Measurements from ENCODE around the gene RPS6KA2.
"Not testable (repeated sequence)": the region's sequence is repeated elsewhere in the genome, so short reads cannot be mapped to it uniquely, and the experiment has no call there.

Gene RPS6KA2

DNA sequence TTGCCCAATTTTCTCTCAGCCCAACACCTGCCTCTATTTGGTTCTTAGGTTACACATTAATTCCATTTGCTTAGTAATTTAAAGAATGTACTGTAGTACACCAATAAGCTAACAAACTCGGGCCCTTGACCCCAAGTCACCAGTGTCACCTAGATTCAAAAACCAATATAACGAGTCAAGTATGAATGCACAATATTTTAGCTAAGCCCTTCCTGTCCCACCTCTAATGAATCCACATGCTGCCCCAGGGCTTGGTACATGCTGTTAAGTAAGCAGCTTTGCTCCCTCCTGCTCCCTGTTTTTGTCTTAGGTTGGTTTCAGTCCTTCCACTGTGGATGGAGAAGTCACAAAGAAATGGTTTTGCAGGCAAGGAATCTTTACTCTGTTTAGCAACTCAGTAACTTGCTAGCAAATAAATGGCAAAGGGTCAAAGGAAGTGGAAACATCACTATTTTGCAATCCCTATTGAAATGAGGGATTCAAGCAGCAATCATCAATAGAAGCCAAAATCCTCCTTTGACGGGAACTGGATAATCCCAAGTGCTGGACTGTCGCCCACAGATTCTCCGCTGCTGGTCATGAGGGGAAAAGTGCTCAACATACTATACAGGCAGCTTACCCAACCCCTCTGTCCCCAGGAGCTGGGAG lies 239.3 kb downstream of the RPS6KA2 start:
- TF ChIP-seq, protein P1, sequence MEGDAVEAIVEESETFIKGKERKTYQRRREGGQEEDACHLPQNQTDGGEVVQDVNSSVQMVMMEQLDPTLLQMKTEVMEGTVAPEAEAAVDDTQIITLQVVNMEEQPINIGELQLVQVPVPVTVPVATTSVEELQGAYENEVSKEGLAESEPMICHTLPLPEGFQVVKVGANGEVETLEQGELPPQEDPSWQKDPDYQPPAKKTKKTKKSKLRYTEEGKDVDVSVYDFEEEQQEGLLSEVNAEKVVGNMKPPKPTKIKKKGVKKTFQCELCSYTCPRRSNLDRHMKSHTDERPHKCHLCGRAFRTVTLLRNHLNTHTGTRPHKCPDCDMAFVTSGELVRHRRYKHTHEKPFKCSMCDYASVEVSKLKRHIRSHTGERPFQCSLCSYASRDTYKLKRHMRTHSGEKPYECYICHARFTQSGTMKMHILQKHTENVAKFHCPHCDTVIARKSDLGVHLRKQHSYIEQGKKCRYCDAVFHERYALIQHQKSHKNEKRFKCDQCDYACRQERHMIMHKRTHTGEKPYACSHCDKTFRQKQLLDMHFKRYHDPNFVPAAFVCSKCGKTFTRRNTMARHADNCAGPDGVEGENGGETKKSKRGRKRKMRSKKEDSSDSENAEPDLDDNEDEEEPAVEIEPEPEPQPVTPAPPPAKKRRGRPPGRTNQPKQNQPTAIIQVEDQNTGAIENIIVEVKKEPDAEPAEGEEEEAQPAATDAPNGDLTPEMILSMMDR (IDR thresholded peaks at IDR 0.05; ENCODE audit: low read depth, low read length, missing control alignments), result no peak
- Histone ChIP-seq H3K27ac (no peak overlapping the region), H3K36me3 (replicated peaks) (no peaks in the 10 kb centered on the region), H3K27me3 (replicated peaks) (no peaks in the 10 kb centered on the region), H3K4me3 (ENCODE audit: low read depth, low read length) (no peak overlapping the region)
- in situ Hi-C loops (cut with HindIII; ENCODE audit: low pct_ligation_motif_present, low sequenced_read_pairs), result loop anchor here (25.0 kb wide), 1 partner anchor 100 kb away; no protein-coding TSS in a partner anchor
- no peak for DNase-seq

DNA sequence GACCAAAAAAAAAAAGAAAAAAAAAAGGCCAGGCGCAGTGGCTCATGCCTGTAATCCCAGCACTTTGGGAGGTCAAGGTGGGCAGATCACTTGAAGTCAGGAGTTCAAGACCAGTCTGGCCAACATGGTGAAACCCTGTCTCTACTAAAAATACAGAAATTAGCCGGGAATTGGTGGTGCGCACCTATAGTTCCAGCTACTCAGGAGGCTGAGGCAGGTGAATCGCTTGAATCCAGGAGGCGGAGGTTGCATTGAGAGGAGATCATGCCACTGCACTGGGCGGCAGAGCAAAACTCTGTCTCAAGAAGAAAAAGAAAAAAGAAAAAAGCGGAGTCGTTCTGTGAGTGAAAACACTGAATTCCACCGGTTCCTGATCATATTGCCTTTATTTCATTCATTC lies 240.0 kb downstream of the RPS6KA2 start:
- not testable (repeated sequence) for H3K27me3 ChIP-seq (replicated peaks); H3K36me3 ChIP-seq (replicated peaks); H3K27ac ChIP-seq; H3K4me3 ChIP-seq (ENCODE audit: low read depth, low read length); DNase-seq
- in situ Hi-C loops (cut with HindIII; ENCODE audit: low pct_ligation_motif_present, low sequenced_read_pairs), result loop anchor here (25.0 kb wide), 1 partner anchor 100 kb away; no protein-coding TSS in a partner anchor

DNA sequence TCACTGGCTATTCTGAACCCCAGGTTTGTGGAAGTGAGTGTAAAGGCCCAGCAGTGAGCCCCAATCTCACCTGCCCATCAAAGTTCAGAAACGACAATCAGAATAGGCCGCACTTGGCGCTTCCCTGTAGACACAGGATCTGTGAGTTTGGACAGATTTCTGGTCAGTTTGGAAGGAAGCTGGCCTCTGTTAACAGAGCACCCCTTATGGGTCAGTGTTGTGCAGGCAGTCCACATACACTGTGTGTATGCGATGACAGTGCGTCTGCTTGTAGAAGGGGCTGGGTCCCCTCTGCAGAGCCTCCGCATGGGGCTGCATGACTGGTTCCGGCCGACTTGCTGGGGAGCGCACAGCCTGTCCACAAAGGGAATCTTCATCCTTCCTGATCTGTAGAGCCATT lies 240.9 kb downstream of the RPS6KA2 start:
- TF ChIP-seq, protein P1 (IDR thresholded peaks at IDR 0.05; ENCODE audit: low read depth, low read length, missing control alignments), result no peak
- no peak overlapping the region for H3K27ac ChIP-seq
- no peaks in the 10 kb centered on the region for H3K27me3 ChIP-seq (replicated peaks)
- no peaks in the 10 kb centered on the region for H3K36me3 ChIP-seq (replicated peaks)
- H3K4me3 ChIP-seq (ENCODE audit: low read depth, low read length), result no peak overlapping the region
- DNase-seq, result no peak
- in situ Hi-C loops (cut with HindIII; ENCODE audit: low pct_ligation_motif_present, low sequenced_read_pairs), result loop anchor here (25.0 kb wide), 1 partner anchor 99 kb away; no protein-coding TSS in a partner anchor

DNA sequence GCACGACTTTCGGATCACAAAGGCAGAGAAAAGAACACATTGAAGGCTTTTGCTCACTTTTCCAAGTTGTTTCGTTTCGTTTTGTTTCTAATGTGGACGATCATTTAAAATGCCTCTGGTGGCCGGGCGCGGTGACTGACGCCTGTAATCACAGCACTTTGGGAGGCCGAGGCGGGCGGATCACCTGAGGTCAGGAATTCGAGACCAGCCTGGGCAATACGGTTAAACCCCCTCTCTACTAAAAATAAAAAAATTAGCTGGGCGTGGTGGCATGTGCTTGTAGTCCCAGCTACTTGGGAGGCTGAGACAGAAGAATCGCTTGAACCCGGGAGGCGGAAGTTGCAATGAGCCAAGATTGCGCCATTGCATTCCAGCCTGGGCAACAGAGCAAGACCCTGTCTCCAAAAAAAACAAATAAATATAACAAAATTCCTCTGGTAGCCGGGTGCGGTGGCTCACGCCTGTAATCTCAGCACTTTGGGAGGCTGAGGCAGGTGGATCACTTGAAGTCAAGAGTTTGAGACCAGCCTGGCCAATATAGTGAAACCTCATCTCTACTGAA lies 243.2 kb downstream of the RPS6KA2 start:
- TF ChIP-seq, protein P1 (IDR thresholded peaks at IDR 0.05; ENCODE audit: low read depth, low read length, missing control alignments), result peak; percentile 46
- Histone ChIP-seq H3K4me3 (ENCODE audit: low read depth, low read length) (peak overlapping the region; percentile 68), H3K27ac (peak overlapping the region; percentile 65)
- H3K27me3 ChIP-seq (replicated peaks); H3K36me3 ChIP-seq (replicated peaks); DNase-seq: not testable (repeated sequence)
- in situ Hi-C loops (cut with HindIII; ENCODE audit: low pct_ligation_motif_present, low sequenced_read_pairs), result loop anchor here (25.0 kb wide), 1 partner anchor 97 kb away; no protein-coding TSS in a partner anchor

DNA sequence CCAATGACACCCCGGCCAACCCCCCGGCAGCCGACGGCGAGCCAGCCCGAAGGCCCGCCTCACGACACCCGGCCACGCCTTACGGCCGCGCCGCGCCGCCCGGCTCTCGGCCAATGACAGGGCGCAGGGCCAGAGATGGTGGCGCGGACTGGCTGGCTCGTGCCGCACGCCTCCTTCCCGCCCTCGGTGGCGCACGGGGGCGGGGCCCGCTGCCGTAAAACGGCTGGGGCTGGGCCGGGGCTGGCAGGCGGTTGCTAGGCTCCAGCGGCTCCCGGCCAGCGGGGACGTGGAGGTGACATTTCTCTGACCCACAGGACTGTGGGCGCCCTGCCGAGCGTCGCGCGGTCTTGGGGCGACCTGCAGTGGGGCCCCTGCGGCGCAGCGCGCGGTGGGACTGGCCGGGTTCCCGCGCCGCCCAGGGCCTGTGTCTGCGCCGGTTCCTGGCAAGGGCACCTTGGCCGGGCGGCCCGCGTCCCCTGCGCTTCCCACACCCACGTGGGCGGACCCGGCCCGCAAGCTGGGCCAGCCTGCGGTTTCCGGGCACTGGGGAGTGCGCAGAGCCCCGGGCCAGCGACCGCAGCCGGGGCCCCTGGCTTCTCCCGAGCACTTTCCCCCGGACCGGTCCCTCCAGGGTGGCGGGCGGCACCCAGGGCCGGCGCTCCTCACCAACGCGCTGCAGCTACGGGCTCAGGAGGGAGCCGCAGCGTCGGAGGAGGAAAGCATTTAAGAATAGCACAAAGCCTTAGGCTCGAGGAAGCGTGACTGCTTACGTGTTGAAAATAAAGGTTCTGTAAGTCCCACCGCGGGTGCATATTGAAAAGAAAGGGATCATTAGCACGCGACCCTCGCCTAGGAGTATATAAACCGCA lies 243.9 kb downstream of the RPS6KA2 start, which contains the start of gene MPC1:
Gene MPC1 (minus strand): TSS at position 8 of the 869 bp plus-strand sequence. CDS start 64 bp downstream, outside the sequence.
- peak; percentile 92 for DNase-seq
- TF ChIP-seq, protein P1 (IDR thresholded peaks at IDR 0.05; ENCODE audit: low read depth, low read length, missing control alignments), result no peak
- peak within 1 kb of the TSS; percentile 76 for H3K4me3 ChIP-seq (ENCODE audit: low read depth, low read length)
- H3K27me3 ChIP-seq (replicated peaks), result no peaks in the 10 kb centered on the region
- no peaks in the 10 kb centered on the region for H3K36me3 ChIP-seq (replicated peaks)
- in situ Hi-C loops (cut with HindIII; ENCODE audit: low pct_ligation_motif_present, low sequenced_read_pairs), result loop anchor here (25.0 kb wide), 1 partner anchor 96 kb away; no protein-coding TSS in a partner anchor
- H3K27ac ChIP-seq, result peak within 1 kb of the TSS; percentile 65

All from brain microvascular endothelial cell (primary cell).